Gastrocnemius medialis (tissue), 4 donors: ENCODE results near the gene KCNH8. TPM values are rescaled to one million over a fixed set of nuclear protein-coding genes. Genes with fewer than 3 reads are reported as not detected.
"Not testable (repeated sequence)": the region's sequence is repeated elsewhere in the genome, so short reads cannot be mapped to it uniquely, and the experiment has no call there.

Source experiments
- ATAC-seq, 2 donors: fragments of 150-250 bp; one replicate each; pipeline ENCODE4 v1.9.1; 2016
- DNase-seq, 2 donors: peaks; one replicate each; pipeline ENCODE4 v3.0.0-alpha.2; 2019
- H3K27ac ChIP-seq, 4 donors: fragments of 200-600 bp; sonication (generic); 1 replicate in 1 of 4; 2 replicates in 3 of 4; pipeline ENCODE4 v1.5.1; 2016 to 2018; ENCODE audit warnings: mild to moderate bottlenecking in 2 of 4, moderate library complexity in 1 of 4
- H3K27me3 ChIP-seq, 3 donors: fragments of 200-600 bp; sonication (generic) in 2 of 3; 1 replicate in 1 of 3; 2 replicates in 2 of 3; pipeline versions ENCODE4 v1.5.1 to v1.6.0; 2016 to 2019; ENCODE audit warnings: mild to moderate bottlenecking in 1 of 3, moderate library complexity in 1 of 3
- H3K36me3 ChIP-seq, 2 donors: fragments of 200-600 bp; sonication (generic) in 1 of 2; one replicate each; pipeline ENCODE4 v1.5.1; 2017 to 2018
- H3K4me1 ChIP-seq, 2 donors: fragments of 200-600 bp; sonication (generic) in 1 of 2; one replicate each; pipeline ENCODE4 v1.5.1; 2016 to 2017; ENCODE audit warnings: mild to moderate bottlenecking in 2 of 2
- H3K4me3 ChIP-seq, 4 donors: fragments of 200-600 bp; sonication (generic) in 3 of 4; 1 replicate in 1 of 4; 2 replicates in 3 of 4; pipeline ENCODE4 v1.5.1; 2016 to 2019; ENCODE audit warnings: mild to moderate bottlenecking in 2 of 4
- H3K9me3 ChIP-seq, 3 donors: fragments of 200-600 bp; sonication (generic) in 2 of 3; 1 replicate in 1 of 3; 2 replicates in 2 of 3; pipeline ENCODE4 v1.5.1; 2016 to 2019
- POLR2A ChIP-seq, 2 donors: fragments of 450-650 bp; IDR thresholded peaks; one replicate each; pipeline ENCODE4 v1.6.1; 2017; ENCODE audit warnings: antibody characterized with exemption in 2 of 2, mild to moderate bottlenecking in 2 of 2, moderate library complexity in 2 of 2
- in situ Hi-C, 4 donors: fragments of 200-750 bp; cut with MboI; loops; one replicate each; pipeline versions ENCODE4 v1.15.0 to v1.8.0; 2017; ENCODE audit warnings: low sequenced_read_pairs in 4 of 4
- intact Hi-C: fragments of 100-400 bp; cut with DNase I; formaldehyde crosslinking; loops from one replicate; pipeline ENCODE4 v1.15.1; 2023; ENCODE audit warnings: low total_unique reads
- total RNA-seq, 4 donors: library from RNA; depleted of rRNA; stranded (reverse); fragments of >200 nt; gene quantifications; one replicate each; pipeline versions ENCODE4 v1.1.0 to v1.2.3, GENCODE V29; 2016
- TF ChIP-seq, protein P1 (sequence below), 5 experiments: fragments of 450-650 bp in 3 of 5; fragments of 200-600 bp in 2 of 5; sonication (generic) in 2 of 5; IDR thresholded peaks in 4 of 5; conservative IDR thresholded peaks in 1 of 5; 1 replicate in 4 of 5; 2 replicates in 1 of 5; pipeline ENCODE4 v1.5.1; 2016 to 2019; ENCODE audit warnings: antibody characterized with exemption in 5 of 5, mild to moderate bottlenecking in 3 of 5, moderate library complexity in 3 of 5

The KCNH8 gene
- total RNA-seq = not detected

DNA sequence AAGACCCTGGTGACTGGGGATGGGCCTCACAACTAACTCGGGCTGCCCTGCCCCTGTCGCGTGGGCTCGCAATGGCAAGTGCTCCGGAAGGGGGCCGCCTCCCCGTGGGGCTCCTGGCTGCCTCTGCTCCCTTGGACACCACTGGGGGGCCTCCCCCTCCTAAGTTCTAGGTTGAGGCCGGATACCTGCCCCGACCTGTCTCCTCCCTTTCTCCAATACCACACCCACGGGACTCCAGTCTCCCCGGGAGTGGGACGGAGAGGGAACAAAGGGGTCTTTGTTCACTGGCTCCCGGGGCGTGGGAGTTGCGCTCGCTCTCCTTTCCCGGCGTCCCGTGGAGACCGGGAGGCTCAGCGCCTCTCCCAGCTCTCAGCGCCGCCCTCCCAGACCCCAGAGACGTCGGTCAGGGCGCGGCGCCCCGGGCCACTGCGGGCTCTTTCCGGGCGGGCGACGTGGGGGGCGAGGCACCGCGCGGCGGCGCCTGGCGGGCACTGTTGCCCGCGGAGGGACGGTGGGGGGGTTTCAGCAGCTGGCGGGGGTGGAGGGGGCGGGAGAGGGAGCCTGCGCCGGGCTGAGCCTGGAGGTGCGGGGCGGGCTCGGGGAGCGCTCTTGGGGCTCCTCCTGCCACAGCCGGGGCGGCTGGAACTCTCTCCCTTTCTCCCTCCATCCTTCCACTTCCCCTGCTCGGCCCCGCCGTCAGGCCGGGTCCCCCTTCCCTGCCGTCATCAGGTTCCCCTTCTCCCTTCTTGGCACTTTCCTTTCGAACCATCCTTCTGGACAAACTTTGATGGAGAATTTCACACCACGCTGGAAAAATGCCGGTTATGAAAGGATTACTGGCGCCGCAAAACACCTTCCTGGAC lies at the start of gene KCNH8:
KCNH8 (plus strand) TSS at position 606 of the 863 bp plus-strand sequence; CDS start at position 816, 210 bp downstream.
- ATAC-seq = no peak
- no peak for DNase-seq
- H3K4me3 ChIP-seq = peak within 1 kb of the TSS; percentile 73 to 90 (median 74)
- in situ Hi-C loops = no loop called here
- peaks cover 19 to 36% (median 33%) of the 10 kb centered on the region in 3 donors for H3K27me3 ChIP-seq
- intact Hi-C loops = no loop called here
- H3K36me3 ChIP-seq = no peaks in the 10 kb centered on the region
- no peak within 1 kb of the TSS for H3K27ac ChIP-seq
- peaks cover 0 to 15% of the 10 kb centered on the region in 2 donors for H3K4me1 ChIP-seq
- no peaks in the 10 kb centered on the region for H3K9me3 ChIP-seq
- TF ChIP-seq, protein P1, sequence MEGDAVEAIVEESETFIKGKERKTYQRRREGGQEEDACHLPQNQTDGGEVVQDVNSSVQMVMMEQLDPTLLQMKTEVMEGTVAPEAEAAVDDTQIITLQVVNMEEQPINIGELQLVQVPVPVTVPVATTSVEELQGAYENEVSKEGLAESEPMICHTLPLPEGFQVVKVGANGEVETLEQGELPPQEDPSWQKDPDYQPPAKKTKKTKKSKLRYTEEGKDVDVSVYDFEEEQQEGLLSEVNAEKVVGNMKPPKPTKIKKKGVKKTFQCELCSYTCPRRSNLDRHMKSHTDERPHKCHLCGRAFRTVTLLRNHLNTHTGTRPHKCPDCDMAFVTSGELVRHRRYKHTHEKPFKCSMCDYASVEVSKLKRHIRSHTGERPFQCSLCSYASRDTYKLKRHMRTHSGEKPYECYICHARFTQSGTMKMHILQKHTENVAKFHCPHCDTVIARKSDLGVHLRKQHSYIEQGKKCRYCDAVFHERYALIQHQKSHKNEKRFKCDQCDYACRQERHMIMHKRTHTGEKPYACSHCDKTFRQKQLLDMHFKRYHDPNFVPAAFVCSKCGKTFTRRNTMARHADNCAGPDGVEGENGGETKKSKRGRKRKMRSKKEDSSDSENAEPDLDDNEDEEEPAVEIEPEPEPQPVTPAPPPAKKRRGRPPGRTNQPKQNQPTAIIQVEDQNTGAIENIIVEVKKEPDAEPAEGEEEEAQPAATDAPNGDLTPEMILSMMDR (IDR thresholded peaks at IDR 0.05 in 4 of 5, conservative IDR thresholded peaks at IDR 0.05 in 1 of 5) = no peak
- no peak for TF ChIP-seq POLR2A (IDR thresholded peaks at IDR 0.05)

DNA sequence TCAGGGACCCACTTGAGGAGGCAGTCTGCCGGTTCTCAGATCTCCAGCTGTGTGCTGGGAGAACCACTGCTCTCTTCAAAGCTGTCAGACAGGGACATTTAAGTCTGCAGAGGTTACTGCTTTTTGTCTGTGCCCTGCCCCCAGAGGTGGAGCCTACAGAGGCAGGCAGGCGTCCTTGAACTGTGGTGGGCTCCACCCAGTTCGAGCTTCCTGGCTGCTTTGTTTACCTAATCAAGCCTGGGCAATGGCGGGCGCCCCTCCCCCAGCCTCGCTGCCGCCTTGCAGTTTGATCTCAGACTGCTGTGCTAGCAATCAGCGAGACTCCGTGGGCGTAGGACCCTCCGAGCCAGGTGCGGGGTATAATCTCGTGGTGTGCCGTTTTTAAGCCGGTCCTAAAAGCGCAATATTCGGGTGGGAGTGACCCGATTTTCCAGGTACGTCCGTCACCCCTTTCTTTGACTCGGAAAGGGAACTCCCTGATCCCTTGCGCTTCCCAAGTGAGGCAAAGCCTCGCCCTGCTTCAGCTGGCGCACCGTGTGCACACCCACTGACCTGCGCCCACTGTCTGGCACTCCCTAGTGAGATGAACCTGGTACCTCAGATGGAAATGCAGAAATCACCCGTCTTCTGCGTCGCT lies 45.5 kb upstream of the KCNH8 start:
- DNase-seq, H3K36me3 ChIP-seq, ATAC-seq, H3K27ac ChIP-seq, in situ Hi-C loops, H3K4me3 ChIP-seq, intact Hi-C loops, H3K9me3 ChIP-seq, H3K4me1 ChIP-seq, H3K27me3 ChIP-seq: not testable (repeated sequence)

DNA sequence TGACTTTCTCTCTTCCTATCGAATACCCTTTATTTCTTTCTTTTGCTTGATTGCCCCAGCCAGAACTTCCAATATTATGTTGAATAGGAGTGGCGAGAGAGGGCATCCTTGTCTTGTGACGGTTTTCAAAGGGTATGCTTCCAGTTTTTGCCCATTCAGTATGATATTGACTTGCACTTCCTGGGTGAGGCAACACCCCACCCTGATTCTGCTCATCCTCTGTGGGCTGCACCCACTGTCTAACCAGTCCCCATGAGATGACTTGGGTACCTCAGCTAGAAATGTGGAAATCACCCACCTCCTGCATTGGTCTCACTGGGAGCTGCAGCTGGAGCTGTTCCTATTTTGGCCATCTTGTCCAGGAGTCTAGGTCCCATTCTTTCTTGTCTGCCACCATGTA lies 44.8 kb upstream of the KCNH8 start:
- in situ Hi-C loops = no loop called here
- Histone ChIP-seq H3K4me1 (no peaks in the 10 kb centered on the region), H3K36me3 (no peaks in the 10 kb centered on the region), H3K9me3 (no peaks in the 10 kb centered on the region), H3K27me3 (no peaks in the 10 kb centered on the region), H3K27ac (no peak overlapping the region), H3K4me3 (no peak overlapping the region)
- ATAC-seq = no peak
- intact Hi-C loops = no loop called here
- TF ChIP-seq, protein P1 (IDR thresholded peaks at IDR 0.05 in 4 of 5, conservative IDR thresholded peaks at IDR 0.05 in 1 of 5) = no peak
- no peak for TF ChIP-seq POLR2A (IDR thresholded peaks at IDR 0.05)
- no peak for DNase-seq

DNA sequence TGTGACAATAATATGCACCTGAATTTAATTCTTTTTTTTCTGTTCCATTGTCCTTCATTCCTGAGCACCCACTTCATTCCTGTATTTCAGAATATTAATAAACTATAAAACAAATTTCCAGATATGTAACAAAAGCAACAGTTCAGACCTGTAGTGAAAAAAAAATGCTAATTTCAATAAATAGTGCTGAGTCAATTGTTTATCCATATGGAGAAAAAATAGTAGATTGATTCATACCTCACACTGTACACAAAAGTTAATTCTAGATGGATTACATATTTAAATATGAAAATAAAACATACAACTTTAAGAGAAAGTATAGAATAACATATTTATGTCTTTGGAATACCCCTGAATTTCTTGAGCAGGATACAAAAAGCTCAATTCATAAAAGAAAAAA lies 43.9 kb upstream of the KCNH8 start:
- TF ChIP-seq POLR2A (IDR thresholded peaks at IDR 0.05) = no peak
- TF ChIP-seq, protein P1 (IDR thresholded peaks at IDR 0.05 in 4 of 5, conservative IDR thresholded peaks at IDR 0.05 in 1 of 5) = no peak
- ATAC-seq = no peak

DNA sequence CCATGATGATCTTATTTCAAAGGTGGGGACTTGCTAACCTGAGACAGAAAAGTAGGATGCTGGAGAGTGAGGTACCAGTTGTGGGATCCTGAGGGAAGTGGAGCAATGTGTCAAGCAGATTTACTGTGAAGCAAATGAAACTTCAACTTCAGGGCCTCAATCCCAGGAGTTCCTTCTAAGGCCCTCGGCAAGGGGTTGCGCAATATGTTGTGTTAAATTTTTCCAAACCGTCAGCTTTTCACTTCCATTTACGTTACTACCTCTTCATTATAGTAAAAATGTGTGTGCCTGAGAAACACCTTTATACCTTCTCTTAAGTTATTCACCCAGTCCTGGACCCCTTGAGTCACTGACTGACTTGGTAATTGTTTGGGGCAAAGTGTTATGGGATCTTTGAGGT lies 42.5 kb upstream of the KCNH8 start:
- in situ Hi-C loops = no loop called here
- H3K4me1 ChIP-seq = no peaks in the 10 kb centered on the region
- TF ChIP-seq, protein P1 (IDR thresholded peaks at IDR 0.05 in 4 of 5, conservative IDR thresholded peaks at IDR 0.05 in 1 of 5) = no peak
- TF ChIP-seq POLR2A (IDR thresholded peaks at IDR 0.05) = no peak

More for the DNA sequence above, 43.9 kb upstream of the KCNH8 start:
- Histone ChIP-seq H3K27me3 (no peaks in the 10 kb centered on the region), H3K27ac (no peak overlapping the region), H3K4me3 (no peak overlapping the region), H3K36me3 (no peaks in the 10 kb centered on the region), H3K9me3 (no peaks in the 10 kb centered on the region), H3K4me1 (no peaks in the 10 kb centered on the region)
- in situ Hi-C loops (no loop called here), intact Hi-C loops (no loop called here)
- DNase-seq = no peak

More for the DNA sequence above, 42.5 kb upstream of the KCNH8 start:
- Histone ChIP-seq H3K4me3 (no peak overlapping the region), H3K27ac (no peak overlapping the region), H3K27me3 (no peaks in the 10 kb centered on the region), H3K9me3 (no peaks in the 10 kb centered on the region), H3K36me3 (no peaks in the 10 kb centered on the region)
- ATAC-seq = no peak
- no peak for DNase-seq
- intact Hi-C loops = no loop called here
